Fibroblast of pulmonary artery (primary cell): Measurements from ENCODE around the gene MFAP2.
"Not testable (repeated sequence)": the region's sequence is repeated elsewhere in the genome, so short reads cannot be mapped to it uniquely, and the experiment has no call there.

ENCODE experiments used
- DNase-seq: peaks from one replicate; pipeline ENCODE4 v3.0.0-alpha.2; 2010; ENCODE audit warnings: low read depth
- H3K4me3 ChIP-seq: replicated peaks from 2 replicates; pipeline ENCODE4 v1.5.1; 2011; ENCODE audit warnings: low read depth, mild to moderate bottlenecking, control low read depth, low read length, moderate library complexity
- TF ChIP-seq, protein P1 (sequence below): IDR thresholded peaks from 2 replicates; pipeline ENCODE4 v1.5.1; 2011; ENCODE audit warnings: mild to moderate bottlenecking, control low read depth, low read length, inconsistent platforms; ENCODE audit errors: missing control alignments

MFAP2 gene

GRCh38 chr1:16956775-16957174 lies 23.6 kb downstream of the MFAP2 start:
- TF ChIP-seq, protein P1, sequence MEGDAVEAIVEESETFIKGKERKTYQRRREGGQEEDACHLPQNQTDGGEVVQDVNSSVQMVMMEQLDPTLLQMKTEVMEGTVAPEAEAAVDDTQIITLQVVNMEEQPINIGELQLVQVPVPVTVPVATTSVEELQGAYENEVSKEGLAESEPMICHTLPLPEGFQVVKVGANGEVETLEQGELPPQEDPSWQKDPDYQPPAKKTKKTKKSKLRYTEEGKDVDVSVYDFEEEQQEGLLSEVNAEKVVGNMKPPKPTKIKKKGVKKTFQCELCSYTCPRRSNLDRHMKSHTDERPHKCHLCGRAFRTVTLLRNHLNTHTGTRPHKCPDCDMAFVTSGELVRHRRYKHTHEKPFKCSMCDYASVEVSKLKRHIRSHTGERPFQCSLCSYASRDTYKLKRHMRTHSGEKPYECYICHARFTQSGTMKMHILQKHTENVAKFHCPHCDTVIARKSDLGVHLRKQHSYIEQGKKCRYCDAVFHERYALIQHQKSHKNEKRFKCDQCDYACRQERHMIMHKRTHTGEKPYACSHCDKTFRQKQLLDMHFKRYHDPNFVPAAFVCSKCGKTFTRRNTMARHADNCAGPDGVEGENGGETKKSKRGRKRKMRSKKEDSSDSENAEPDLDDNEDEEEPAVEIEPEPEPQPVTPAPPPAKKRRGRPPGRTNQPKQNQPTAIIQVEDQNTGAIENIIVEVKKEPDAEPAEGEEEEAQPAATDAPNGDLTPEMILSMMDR, result no peak
- DNase-seq, result no peak
- H3K4me3 ChIP-seq, result no peak overlapping the region

DNA sequence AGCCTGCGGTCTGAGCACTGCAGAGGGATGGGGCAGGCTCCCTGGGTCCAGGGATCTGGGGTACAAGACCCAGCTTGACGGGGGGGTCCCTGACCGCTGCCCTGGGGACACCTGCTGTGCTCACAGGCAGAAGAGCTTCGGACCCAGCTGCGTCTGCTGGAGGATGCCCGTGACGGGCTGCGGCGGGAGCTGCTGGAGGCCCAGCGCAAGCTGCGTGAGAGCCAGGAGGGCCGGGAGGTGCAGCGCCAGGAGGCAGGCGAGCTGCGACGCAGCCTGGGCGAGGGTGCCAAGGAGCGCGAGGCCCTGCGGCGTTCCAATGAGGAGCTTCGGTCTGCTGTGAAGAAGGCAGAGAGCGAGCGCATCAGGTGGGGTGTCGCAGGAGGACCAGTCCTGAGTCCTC lies 25.2 kb downstream of the MFAP2 start:
- no peak overlapping the region for H3K4me3 ChIP-seq
- TF ChIP-seq, protein P1, result no peak

GRCh38 chr1:16954579-16954978 lies 25.8 kb downstream of the MFAP2 start:
- no peak overlapping the region for H3K4me3 ChIP-seq
- DNase-seq, result no peak
- TF ChIP-seq, protein P1, result no peak

More for the DNA sequence above, 25.2 kb downstream of the MFAP2 start:
- DNase-seq, result no peak

DNA sequence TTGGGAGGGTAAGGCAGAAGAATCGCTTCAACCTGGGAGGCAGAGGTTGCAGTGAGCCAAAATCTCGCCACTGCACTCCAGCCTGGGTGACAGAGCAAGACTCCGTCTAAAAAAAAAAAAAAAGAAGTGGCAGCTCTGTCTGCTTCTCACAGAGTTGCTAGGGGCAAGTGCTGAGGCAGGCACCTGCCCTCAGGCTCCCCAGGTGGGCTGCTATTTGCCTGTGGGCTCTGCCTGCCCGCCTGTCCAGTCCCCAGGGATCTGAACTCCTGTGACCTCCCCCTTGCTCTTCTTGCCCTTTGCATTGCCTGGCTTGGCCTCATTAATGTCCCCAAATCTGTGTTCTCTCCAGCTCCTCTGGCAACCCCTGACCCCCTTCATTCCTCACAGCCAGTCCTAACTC lies 28.0 kb downstream of the MFAP2 start:
- not testable (repeated sequence) for H3K4me3 ChIP-seq, DNase-seq

DNA sequence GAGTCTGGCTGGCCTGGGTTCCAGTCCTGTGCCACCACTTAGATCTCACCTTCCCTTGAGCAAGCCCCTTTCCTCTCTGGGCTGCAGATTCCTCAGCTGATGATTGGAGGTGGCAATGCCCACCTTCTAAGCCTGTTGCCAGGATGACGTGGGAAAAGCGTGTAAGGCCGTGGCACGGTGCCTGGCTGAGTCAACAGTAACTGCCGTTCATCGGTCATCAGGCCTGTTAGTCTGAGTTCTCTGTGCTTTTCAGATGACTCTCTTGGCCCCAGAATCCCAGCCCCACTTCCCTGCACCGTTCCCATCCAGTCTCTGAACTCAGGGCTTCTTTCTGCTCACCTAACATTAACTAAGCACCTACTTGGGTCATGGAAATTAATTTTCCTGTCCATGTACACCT lies 31.4 kb downstream of the MFAP2 start:
- H3K4me3 ChIP-seq, result not testable (repeated sequence)
- DNase-seq, result peak; percentile 60

- not testable (repeated sequence) for H3K4me3 ChIP-seq, DNase-seq
Measured at GRCh38 chr1:16948282-16948891, 32.0 kb downstream of the MFAP2 start.

DNA sequence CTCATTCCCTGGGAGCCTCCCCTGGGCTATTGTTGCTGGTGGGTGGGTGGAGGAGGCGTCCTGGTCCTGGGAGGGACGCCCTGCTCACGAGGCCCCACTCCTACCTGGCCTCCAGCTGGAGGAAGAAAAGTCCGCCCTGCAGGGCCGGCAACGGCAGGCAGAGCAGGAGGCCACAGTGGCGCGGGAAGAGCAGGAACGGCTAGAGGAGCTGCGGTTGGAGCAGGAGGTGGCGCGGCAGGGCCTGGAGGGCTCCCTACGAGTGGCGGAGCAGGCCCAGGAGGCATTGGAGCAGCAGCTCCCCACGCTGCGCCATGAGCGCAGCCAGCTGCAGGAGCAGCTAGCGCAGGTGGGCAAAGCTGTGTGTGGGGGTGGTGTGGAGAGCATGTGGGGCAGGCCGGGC lies 33.8 kb downstream of the MFAP2 start:
- H3K4me3 ChIP-seq, result no peak overlapping the region
- TF ChIP-seq, protein P1, result no peak
- no peak for DNase-seq

GRCh38 chr1:16946185-16946584 lies 34.2 kb downstream of the MFAP2 start:
- not testable (repeated sequence) for DNase-seq, H3K4me3 ChIP-seq

DNA sequence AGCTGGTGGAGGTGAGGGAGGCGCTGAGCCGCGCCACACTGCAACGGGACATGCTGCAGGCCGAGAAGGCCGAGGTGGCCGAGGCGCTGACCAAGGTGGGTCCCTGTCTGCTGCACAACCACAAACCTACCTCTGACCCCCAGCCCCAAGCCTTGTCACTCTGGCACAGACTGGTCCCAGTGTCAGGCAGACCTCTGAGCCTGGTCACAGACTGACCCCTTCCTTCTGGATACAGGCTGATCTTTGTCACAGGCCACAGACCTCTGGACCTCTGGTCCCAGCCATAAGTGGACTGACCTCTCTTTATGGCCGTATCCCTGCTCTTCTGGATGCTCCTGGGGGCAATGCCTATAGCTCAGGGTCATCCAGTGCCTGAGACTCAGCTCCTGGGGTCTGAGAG lies 34.9 kb downstream of the MFAP2 start:
- H3K4me3 ChIP-seq, DNase-seq: not testable (repeated sequence)

DNA sequence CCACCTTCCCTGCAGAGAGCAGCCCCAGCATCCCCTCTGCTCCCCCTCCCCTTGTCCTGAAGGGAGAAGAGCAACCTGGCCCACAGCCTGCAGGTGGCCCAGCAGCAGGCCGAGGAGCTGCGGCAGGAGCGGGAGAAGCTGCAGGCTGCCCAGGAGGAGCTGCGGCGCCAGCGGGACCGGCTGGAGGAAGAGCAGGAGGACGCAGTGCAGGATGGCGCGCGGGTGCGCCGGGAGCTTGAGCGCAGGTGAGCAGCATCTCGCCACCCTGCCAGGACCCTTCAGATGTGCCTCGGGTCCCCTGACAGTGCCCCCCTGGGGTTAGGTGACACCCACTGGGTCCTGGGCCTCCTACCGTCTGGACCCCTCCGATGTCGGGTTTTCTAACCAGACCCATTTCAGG lies 36.4 kb downstream of the MFAP2 start:
- no peak overlapping the region for H3K4me3 ChIP-seq
- TF ChIP-seq, protein P1, result no peak
- DNase-seq, result no peak

DNA sequence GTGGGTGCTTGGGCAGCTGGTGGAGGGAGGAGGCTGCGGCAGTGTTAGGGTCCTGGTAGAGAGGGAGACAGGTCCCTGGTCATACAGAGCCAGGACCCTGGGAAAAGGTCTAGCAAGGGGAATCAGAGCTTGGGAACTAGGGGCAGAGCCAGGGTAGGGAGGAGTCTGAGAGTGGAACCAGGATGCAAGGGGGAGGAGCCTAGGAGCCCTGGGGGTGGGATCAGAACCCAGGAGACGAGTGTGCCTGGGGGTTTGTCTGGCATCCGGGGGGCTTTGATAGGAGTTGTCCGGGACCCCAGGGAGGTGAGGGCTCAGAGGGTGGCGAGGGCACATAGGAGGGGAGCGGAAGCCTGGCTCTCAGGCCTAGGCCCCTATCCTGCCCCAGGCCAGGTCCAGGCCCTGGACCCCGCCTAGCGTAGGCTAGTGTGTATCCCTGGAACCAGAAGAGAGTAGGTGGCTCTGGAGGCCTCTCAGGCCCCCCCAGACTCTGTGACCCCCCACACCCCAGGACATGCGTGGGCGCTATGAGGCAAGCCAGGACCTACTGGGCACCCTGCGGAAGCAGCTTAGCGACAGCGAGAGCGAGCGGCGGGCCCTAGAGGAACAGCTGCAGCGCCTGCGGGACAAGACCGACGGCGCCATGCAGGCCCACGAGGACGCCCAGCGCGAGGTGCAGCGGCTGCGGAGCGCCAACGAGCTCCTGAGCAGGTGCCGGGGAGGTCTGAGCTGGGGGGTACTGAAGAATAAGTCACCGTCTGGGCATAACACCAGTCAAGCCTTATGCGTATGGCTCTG lies 40.8 kb downstream of the MFAP2 start:
- not testable (repeated sequence) for H3K4me3 ChIP-seq, DNase-seq
